Measurements from ENCODE around the gene MYMX. TPM values are rescaled to one million over a fixed set of nuclear protein-coding genes. Genes with fewer than 3 reads are reported as not detected.

MYMX gene
- not detected in 2 replicates for total RNA-seq

GRCh38 chr6:44216677-44217331 lies at the start of gene MYMX:
Gene MYMX, plus strand, starts transcription at chr6:44216926. Its CDS starts 546 bp downstream, at chr6:44217472.

GRCh38 chr6:44223319-44224028 lies 6.7 kb downstream of the MYMX start, which contains the start of gene SLC29A1:
Gene SLC29A1, plus strand, starts transcription at chr6:44223595. Its CDS starts 3,719 bp downstream, at chr6:44227314.

GRCh38 chr6:44246663-44247337 lies 30.1 kb downstream of the MYMX start, which contains the start of gene HSP90AB1:
Gene HSP90AB1, plus strand, starts transcription at chr6:44247101. Its CDS starts 1,529 bp downstream, at chr6:44248630.

GRCh38 chr6:44257025-44257752 lies 40.5 kb downstream of the MYMX start, which contains the start of gene SLC35B2:
Gene SLC35B2, minus strand, starts transcription at chr6:44257528. Its CDS starts 118 bp downstream, at chr6:44257410.

GRCh38 chr6:44265007-44265721 lies 48.4 kb downstream of the MYMX start, which contains the start of gene NFKBIE:
Gene NFKBIE, minus strand, starts transcription at chr6:44265551. Its CDS starts 205 bp downstream, at chr6:44265346.

Small RNAs within 50 kb of the gene (small RNA-seq; reads per million reads assigned to genes)
- not detected for gene RN7SL811P

Other genes starting within 250 kb of the MYMX start
- 37.2 and 42.5 TPM in 2 replicates for gene MRPL14, start 89.5 kb upstream of the MYMX start, total RNA-seq
- gene TMEM63B, start 89.4 kb upstream of the MYMX start, total RNA-seq = 41.4 and 42.0 TPM in 2 replicates
- not detected in 2 replicates for gene CAPN11, start 58.1 kb upstream of the MYMX start, total RNA-seq
- gene SLC29A1, start 6.7 kb downstream of the MYMX start, total RNA-seq = 5.8 and 8.4 TPM in 2 replicates
- 553 and 574 TPM in 2 replicates for gene HSP90AB1, start 30.2 kb downstream of the MYMX start, total RNA-seq
- gene SLC35B2, start 40.6 kb downstream of the MYMX start, total RNA-seq = 78.7 and 82.2 TPM in 2 replicates
- 6.0 TPM in 2 replicates for gene NFKBIE, start 48.6 kb downstream of the MYMX start, total RNA-seq
- not detected in 2 replicates for gene TMEM151B, start 53.5 kb downstream of the MYMX start, total RNA-seq
- gene AARS2, start 96.4 kb downstream of the MYMX start, total RNA-seq = 12.0 and 13.0 TPM in 2 replicates
- not detected in 2 replicates for gene SPATS1, start 125.7 kb downstream of the MYMX start, total RNA-seq
- 16.9 and 17.2 TPM in 2 replicates for gene CDC5L, start 170.8 kb downstream of the MYMX start, total RNA-seq

Measured in hair follicle dermal papilla cell (primary cell).